HepG2 (cell line): Measurements from ENCODE around the gene GNB3.

Source experiments
- AGO2 ChIP-seq: fragments of 200-400 bp; formaldehyde crosslinking; optimal IDR thresholded peaks from 2 replicates; pipeline ENCODE3; 2017; ENCODE audit warnings: mild to moderate bottlenecking, low read depth, low read length, moderate library complexity
- BRCA1 ChIP-seq: sonication (generic); formaldehyde crosslinking; IDR thresholded peaks from 2 replicates; pipeline ENCODE4 v1.4.0; 2020; ENCODE audit warnings: missing genetic modification reagents
- CTCF ChIP-seq: sonication (generic); formaldehyde crosslinking; IDR thresholded peaks from 2 replicates; pipeline ENCODE4 v1.5.0; 2020; ENCODE audit warnings: mild to moderate bottlenecking, missing genetic modification reagents, moderate library complexity
- EZH2 ChIP-seq: conservative IDR thresholded peaks from 2 replicates; pipeline ENCODE4 v1.6.1; 2012; ENCODE audit warnings: mild to moderate bottlenecking, low read depth, low read length, moderate library complexity
- HHEX ChIP-seq: IDR thresholded peaks from 2 replicates; pipeline ENCODE4 v1.6.1; 2016; ENCODE audit warnings: control low read depth
- NR2F6 ChIP-seq, 2 experiments: IDR thresholded peaks; 2 replicates each; pipeline ENCODE4 v1.6.1; 2016; ENCODE audit warnings: antibody characterized with exemption in 1 of 2, mild to moderate bottlenecking in 1 of 2
- POLR2AphosphoS5 ChIP-seq: IDR thresholded peaks from 2 replicates; pipeline ENCODE4 v1.6.1; 2012; ENCODE audit warnings: low read depth, low read length
- RCOR2 ChIP-seq: IDR thresholded peaks from 2 replicates; pipeline ENCODE4 v1.6.1; 2016; ENCODE audit warnings: missing biosample characterization, missing genetic modification reagents
- SAFB2 ChIP-seq: sonication (generic); formaldehyde crosslinking; IDR thresholded peaks from 2 replicates; pipeline ENCODE4 v1.5.1; 2020; ENCODE audit warnings: missing genetic modification reagents, low read depth, mild to moderate bottlenecking, borderline replicate concordance
- ZMAT5 ChIP-seq: sonication (generic); formaldehyde crosslinking; IDR thresholded peaks from 2 replicates; pipeline ENCODE4 v1.5.0; 2020; ENCODE audit warnings: mild to moderate bottlenecking, low read depth, missing genetic modification reagents, borderline replicate concordance
- ZNF232 ChIP-seq: sonication (generic); formaldehyde crosslinking; IDR thresholded peaks from 2 replicates; pipeline ENCODE4 v1.4.0; 2020; ENCODE audit warnings: missing genetic modification reagents, borderline replicate concordance

DNA sequence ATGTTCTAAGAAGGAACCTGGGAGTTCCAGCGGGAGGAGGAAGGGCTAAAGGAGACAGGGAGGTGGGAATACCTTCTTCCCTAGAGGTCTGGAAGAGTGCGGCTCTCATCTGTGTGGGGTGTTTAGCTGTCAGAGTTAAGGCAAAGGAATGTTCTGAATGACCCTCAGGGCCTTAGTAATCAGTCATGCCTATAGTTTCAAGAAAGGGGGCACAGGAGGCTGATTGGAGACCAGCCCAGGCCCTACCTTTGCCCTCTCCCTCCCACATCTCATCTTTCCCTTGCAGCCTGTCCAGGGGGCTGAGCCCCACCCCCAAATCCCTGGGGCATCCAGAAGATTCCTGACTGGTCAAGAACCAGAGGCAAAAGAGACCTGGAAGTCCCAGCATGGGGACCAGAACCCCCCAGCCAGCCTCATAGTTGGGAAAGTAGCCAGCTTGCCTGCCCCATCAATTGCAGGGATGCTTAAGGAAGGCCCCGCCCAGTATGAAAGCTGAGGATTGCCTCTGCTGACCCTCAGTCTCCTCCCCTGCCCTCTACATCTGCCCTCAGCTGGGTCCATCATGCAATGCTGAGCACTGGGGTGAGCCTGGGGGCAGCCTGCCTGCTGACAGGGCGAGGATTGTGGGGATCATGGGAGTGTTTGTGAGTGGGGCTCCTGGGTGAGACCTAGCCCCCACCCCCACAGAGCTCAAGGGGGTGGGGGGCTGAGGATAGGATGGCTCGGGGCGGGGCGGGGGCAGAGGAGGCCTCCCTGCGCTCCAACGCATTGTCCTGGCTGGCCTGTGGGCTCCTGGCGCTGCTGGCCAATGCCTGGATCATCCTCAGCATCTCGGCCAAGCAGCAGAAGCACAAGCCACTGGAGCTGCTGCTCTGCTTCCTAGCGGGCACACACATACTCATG, 17.3 kb upstream of the GNB3 start:
- TF ChIP-seq NR2F6 (IDR thresholded peaks at IDR 0.05) (no peak), NR2F6 (CRISPR knock-in tag; IDR thresholded peaks at IDR 0.05) (no peak), BRCA1 (CRISPR knock-in tag) (no peak), EZH2 (no peak), HHEX (CRISPR knock-in tag) (no peak), AGO2 (no peak), POLR2AphosphoS5 (no peak), ZNF232 (no peak), SAFB2 (CRISPR knock-in tag) (no peak), CTCF (no peak), RCOR2 (CRISPR knock-in tag) (no peak), ZMAT5 (no peak)
